Transverse colon (tissue), 4 donors: Measurements from ENCODE around the gene MRPL55. TPM values are rescaled to one million over a fixed set of nuclear protein-coding genes. Genes with fewer than 3 reads are reported as not detected.
A peak's percentile ranks its signal among the peaks of the same experiment; 100 is the strongest.

Experiments used
- DNase-seq: peaks from one replicate; pipeline ENCODE4 v3.0.0-alpha.2; 2019
- H3K27ac ChIP-seq, 4 donors: fragments of 200-600 bp; sonication (generic); 2 replicates each; pipeline ENCODE4 v1.5.1; 2016 to 2018; ENCODE audit warnings: inconsistent platforms in 4 of 4
- H3K27me3 ChIP-seq: fragments of 200-600 bp; sonication (generic); 2 replicates; pipeline ENCODE4 v1.5.1; 2017; ENCODE audit warnings: inconsistent platforms
- H3K36me3 ChIP-seq, 4 donors: fragments of 200-600 bp; sonication (generic); 2 replicates each; pipeline ENCODE4 v1.5.1; 2017 to 2019; ENCODE audit warnings: inconsistent platforms in 4 of 4
- H3K4me1 ChIP-seq, 4 donors: fragments of 200-600 bp; sonication (generic); 2 replicates each; pipeline ENCODE4 v1.5.1; 2017 to 2020; ENCODE audit warnings: inconsistent platforms in 4 of 4
- H3K4me3 ChIP-seq, 4 donors: fragments of 200-600 bp; sonication (generic); 1 replicate in 1 of 4; 2 replicates in 3 of 4; pipeline versions ENCODE4 v1.5.1 to v1.6.1; 2017 to 2019; ENCODE audit warnings: inconsistent platforms in 4 of 4
- H3K9me3 ChIP-seq, 2 donors: fragments of 200-600 bp; sonication (generic); 2 replicates each; pipeline ENCODE4 v1.5.1; 2017 to 2019; ENCODE audit warnings: inconsistent platforms in 2 of 2
- CTCF ChIP-seq, 5 experiments: fragments of 200-600 bp in 3 of 5; fragments of 450-650 bp in 2 of 5; sonication (generic) in 3 of 5; IDR thresholded peaks; 1 replicate in 2 of 5; 2 replicates in 3 of 5; pipeline ENCODE4 v1.5.1; 2016 to 2017; ENCODE audit warnings: antibody characterized with exemption in 5 of 5, inconsistent platforms in 3 of 5, mild to moderate bottlenecking in 2 of 5, moderate library complexity in 1 of 5
- EP300 ChIP-seq: sonication (generic); formaldehyde crosslinking; IDR thresholded peaks from one replicate; pipeline ENCODE4 v1.6.1; 2017; ENCODE audit warnings: antibody characterized with exemption, low read depth
- POLR2A ChIP-seq: fragments of 450-650 bp; IDR thresholded peaks from one replicate; pipeline ENCODE4 v1.6.1; 2016; ENCODE audit warnings: antibody characterized with exemption, mild to moderate bottlenecking, moderate library complexity
- POLR2AphosphoS5 ChIP-seq, 3 donors: sonication (generic); formaldehyde crosslinking; IDR thresholded peaks; one replicate each; pipeline ENCODE4 v1.6.1; 2016; ENCODE audit warnings: antibody characterized with exemption in 3 of 3
- WGBS, 2 donors: methylation state at CpG; one replicate each; pipeline ENCODE4 v1.1.5; 2018; ENCODE audit warnings: low coverage in 1 of 2; 5-methylcytosine and 5-hydroxymethylcytosine counted together
- in situ Hi-C, 4 donors: fragments of 200-750 bp; cut with MboI; loops; one replicate each; pipeline versions ENCODE4 v1.15.0 to v1.15.1; 2017; ENCODE audit warnings: low sequenced_read_pairs in 3 of 4, low pct_ligation_motif_present in 1 of 4, low pct_unique_long_range_greater_than_20kb in 1 of 4
- intact Hi-C: fragments of 100-400 bp; cut with DNase I; formaldehyde crosslinking; loops from one replicate; pipeline ENCODE4 v1.15.1; 2023; ENCODE audit warnings: low total_unique reads
- total RNA-seq, 4 donors: library from RNA; depleted of rRNA; stranded (reverse); fragments of >200 nt; gene quantifications; one replicate each; pipeline ENCODE4 v1.1.0, GENCODE V29; 2016

MRPL55 gene
- total RNA-seq, 4 donors from 2014 or later, result 47.1 to 95.5 (median 77.1) TPM

- WGBS, 2 donors, result 36 to 70% methylated on average over 2 to 10 of the region's 10 CpGs
- in situ Hi-C loops (no loop called here), intact Hi-C loops (loop anchor here (10.0 kb wide), 1 partner anchor 593 kb away; no protein-coding TSS in a partner anchor)
- H3K4me3 ChIP-seq, result no peak overlapping the region
- H3K27ac ChIP-seq, result no peak overlapping the region
- peaks cover 9 to 14% (median 10%) of the 10 kb centered on the region in 4 donors for H3K4me1 ChIP-seq
- TF ChIP-seq POLR2AphosphoS5 (IDR thresholded peaks at IDR 0.05), result no peak
- TF ChIP-seq POLR2A, result no peak
- TF ChIP-seq EP300, result no peak
- TF ChIP-seq CTCF (IDR thresholded peaks at IDR 0.05), result no peak
- no peaks in the 10 kb centered on the region for H3K9me3 ChIP-seq
- peaks cover 11% of the 10 kb centered on the region for H3K27me3 ChIP-seq
- H3K36me3 ChIP-seq, result no peaks in the 10 kb centered on the region
- DNase-seq, result no peak
These were observed 31.4 kb downstream of the MRPL55 start for GRCh38 chr1:228077565-228078330.

- Histone ChIP-seq H3K36me3 (no peaks in the 10 kb centered on the region), H3K4me3 (no peak overlapping the region), H3K27me3 (peaks cover 11% of the 10 kb centered on the region), H3K4me1 (peaks cover 9 to 11% (median 10%) of the 10 kb centered on the region in 4 donors), H3K9me3 (no peaks in the 10 kb centered on the region), H3K27ac (no peak overlapping the region)
- TF ChIP-seq POLR2A (no peak), EP300 (no peak), POLR2AphosphoS5 (IDR thresholded peaks at IDR 0.05) (no peak), CTCF (IDR thresholded peaks at IDR 0.05) (no peak)
- 71% methylated on average over 9 of the region's 9 CpGs; no CpG with 5 or more reads in 1 of the 2 donors for WGBS, 2 donors
- peak; percentile 5 for DNase-seq
- in situ Hi-C loops (no loop called here), intact Hi-C loops (loop anchor here (10.0 kb wide), 1 partner anchor 592 kb away; no protein-coding TSS in a partner anchor)
These were observed 32.2 kb downstream of the MRPL55 start for GRCh38 chr1:228076796-228077430.

- no peak for DNase-seq
- Histone ChIP-seq H3K4me3 (no peak overlapping the region), H3K4me1 (peaks cover 0 to 1% (median 1%) of the 10 kb centered on the region in 4 donors), H3K9me3 (no peaks in the 10 kb centered on the region), H3K27ac (no peak overlapping the region), H3K27me3 (peaks cover 11% of the 10 kb centered on the region), H3K36me3 (no peaks in the 10 kb centered on the region)
- in situ Hi-C loops (no loop called here), intact Hi-C loops (loop anchor here (10.0 kb wide), 1 partner anchor 591 kb away; no protein-coding TSS in a partner anchor)
- TF ChIP-seq POLR2AphosphoS5 (IDR thresholded peaks at IDR 0.05) (no peak), CTCF (IDR thresholded peaks at IDR 0.05) (no peak), EP300 (no peak), POLR2A (no peak)
- 60 to 68% methylated on average over 2 to 9 of the region's 9 CpGs for WGBS, 2 donors
These were observed 33.3 kb downstream of the MRPL55 start for GRCh38 chr1:228075801-228076271.
